OCI-LY3 (cell line): ENCODE data around the gene MYLK4.

Source experiments
- CTCF ChIP-seq: fragments of 200-600, 300-600 bp; sonication (generic); IDR thresholded peaks from 2 replicates; pipeline ENCODE4 v1.5.1; 2014; ENCODE audit warnings: antibody characterized with exemption, low read length, low read depth
- EZH2phosphoT487 ChIP-seq: fragments of 200-600 bp; shearing (Covaris generic); IDR thresholded peaks from 2 replicates; pipeline ENCODE4 v1.6.1; 2018; ENCODE audit warnings: antibody characterized with exemption, mixed run types, low read depth

- TF ChIP-seq CTCF (no peak), EZH2phosphoT487 (no peak)
Observed at GRCh38 chr6:2622671-2623070, 128.1 kb downstream of the MYLK4 start.
